ENCODE data around the gene SMTNL2. TPM values are rescaled to one million over a fixed set of nuclear protein-coding genes. Genes with fewer than 3 reads are reported as not detected.
"Not testable (repeated sequence)": the region's sequence is repeated elsewhere in the genome, so short reads cannot be mapped to it uniquely, and the experiment has no call there.

Gene SMTNL2
- polyA plus RNA-seq, 1 of the 3 experiments (the other 2 are of a cell fraction): not detected

GRCh38 chr17:4636474-4637100 lies 52.3 kb downstream of the SMTNL2 start:
- Histone ChIP-seq H2AFZ (ENCODE audit: low read depth) (no peak overlapping the region), H4K20me1 (ENCODE audit: insufficient read depth) (no peaks in the 10 kb centered on the region), H3K79me2 (ENCODE audit: insufficient read depth) (no peaks in the 10 kb centered on the region), H3K27me3 (ENCODE audit: insufficient read depth) (peaks cover 44% of the 10 kb centered on the region), H3K9me2 (no peaks in the 10 kb centered on the region), H3K9me3 (no peaks in the 10 kb centered on the region), H3K9ac (no peak overlapping the region), H3K27ac (ENCODE audit: low read depth in 2 of 2, low read length in 1 of 2) (no peak overlapping the region), H3K4me1 (ENCODE audit: control insufficient read depth in 1 of 2, insufficient read depth in 2 of 2, low read depth in 1 of 2, low read length in 1 of 2) (peaks cover 0 to 6% of the 10 kb centered on the region in 2 experiments; a peak in 1 of 4 replicates), H3F3A (replicated peaks; ENCODE audit: insufficient read depth) (no peaks in the 10 kb centered on the region), H3K4me2 (no peak overlapping the region), H3K36me3 (replicated peaks in 1 of 2; ENCODE audit: control insufficient read depth in 1 of 2, insufficient read depth in 2 of 2, low read length in 1 of 2) (no peaks in the 10 kb centered on the region), H3K4me3 (ENCODE audit: low read depth in 2 of 2, low read length in 1 of 2) (no peak overlapping the region)
- ChIA-PET CTCF (interaction anchor here (0.6 to 2.0 kb wide), 6 partner anchors 10 to 216 kb away, joined by 3 to 17 read pairs (median 4); no protein-coding TSS in a partner anchor), POLR2A (no interaction called here)
- DNase-seq: no peak
- WGBS (ENCODE audit: low lambda C conversion rate): 57% methylated on average over 12 of the region's 12 CpGs
- TF ChIP-seq RXRA (IDR thresholded peaks at IDR 0.05; ENCODE audit: borderline replicate concordance, low read depth) (no peak), JUND (IDR thresholded peaks at IDR 0.05) (no peak), USF1 (IDR thresholded peaks at IDR 0.05; ENCODE audit: borderline replicate concordance, low read depth) (no peak), TAF1 (IDR thresholded peaks at IDR 0.05; ENCODE audit: borderline replicate concordance, low read depth, low read length) (no peak), RCOR1 (IDR thresholded peaks at IDR 0.05; ENCODE audit: low read length) (no peak), RFX5 (IDR thresholded peaks at IDR 0.05; ENCODE audit: low read length) (no peak), TCF12 (IDR thresholded peaks at IDR 0.05) (no peak), GABPA (IDR thresholded peaks at IDR 0.05; ENCODE audit: low read depth) (no peak), SIN3A (IDR thresholded peaks at IDR 0.05; ENCODE audit: borderline replicate concordance, low read depth, low read length) (no peak), YY1 (IDR thresholded peaks at IDR 0.05; ENCODE audit: low read depth) (no peak)

DNA sequence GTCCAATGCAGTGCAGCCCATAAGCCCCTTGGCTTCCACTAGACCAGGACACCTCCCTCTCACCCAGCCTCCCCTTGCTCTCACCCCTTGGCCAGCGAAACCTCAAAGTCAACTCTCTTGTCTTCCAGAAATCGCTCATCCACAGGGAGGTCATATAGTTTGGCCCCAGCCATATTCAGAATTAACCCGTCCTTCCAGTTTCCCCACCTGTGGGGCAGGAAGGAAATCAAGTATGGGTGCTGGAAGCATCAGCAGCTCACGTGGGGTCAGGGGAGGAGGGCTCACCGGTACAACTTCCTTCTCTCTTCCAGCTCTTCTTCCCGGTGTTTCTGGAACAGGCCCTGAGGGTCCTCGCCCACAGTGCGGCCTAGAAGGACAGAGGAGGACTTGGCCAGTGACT lies 54.4 kb downstream of the SMTNL2 start:
- H3K4me2 ChIP-seq; H2AFZ ChIP-seq (ENCODE audit: low read depth); H3K79me2 ChIP-seq (ENCODE audit: insufficient read depth); H3K4me1 ChIP-seq (ENCODE audit: control insufficient read depth in 1 of 2, insufficient read depth in 2 of 2, low read depth in 1 of 2, low read length in 1 of 2); H3F3A ChIP-seq (replicated peaks; ENCODE audit: insufficient read depth); H3K4me3 ChIP-seq (ENCODE audit: low read depth in 2 of 2, low read length in 1 of 2); H4K20me1 ChIP-seq (ENCODE audit: insufficient read depth); DNase-seq; POLR2A ChIA-PET; H3K9me2 ChIP-seq; H3K36me3 ChIP-seq (replicated peaks in 1 of 2; ENCODE audit: control insufficient read depth in 1 of 2, insufficient read depth in 2 of 2, low read length in 1 of 2); H3K9me3 ChIP-seq; H3K9ac ChIP-seq; H3K27ac ChIP-seq (ENCODE audit: low read depth in 2 of 2, low read length in 1 of 2): not testable (repeated sequence)
- H3K27me3 ChIP-seq (ENCODE audit: insufficient read depth): peaks cover 66% of the 10 kb centered on the region
- CTCF ChIA-PET: interaction anchor here (0.9 kb wide), 1 partner anchor 73 kb away, joined by 3 read pairs; no protein-coding TSS in a partner anchor
- 50% methylated on average over 8 of the region's 8 CpGs for WGBS (ENCODE audit: low lambda C conversion rate)

GRCh38 chr17:4639301-4640059 lies 55.2 kb downstream of the SMTNL2 start:
- CTCF ChIA-PET: interaction anchor here (0.9 kb wide), 1 partner anchor 73 kb away, joined by 3 read pairs; no protein-coding TSS in a partner anchor
- H3K9ac ChIP-seq; H3K4me3 ChIP-seq (ENCODE audit: low read depth in 2 of 2, low read length in 1 of 2); H3K9me2 ChIP-seq; H4K20me1 ChIP-seq (ENCODE audit: insufficient read depth); H2AFZ ChIP-seq (ENCODE audit: low read depth); DNase-seq; H3K4me2 ChIP-seq; POLR2A ChIA-PET; H3K27ac ChIP-seq (ENCODE audit: low read depth in 2 of 2, low read length in 1 of 2); H3K79me2 ChIP-seq (ENCODE audit: insufficient read depth); H3F3A ChIP-seq (replicated peaks; ENCODE audit: insufficient read depth); H3K4me1 ChIP-seq (ENCODE audit: control insufficient read depth in 1 of 2, insufficient read depth in 2 of 2, low read depth in 1 of 2, low read length in 1 of 2); H3K9me3 ChIP-seq; H3K36me3 ChIP-seq (replicated peaks in 1 of 2; ENCODE audit: control insufficient read depth in 1 of 2, insufficient read depth in 2 of 2, low read length in 1 of 2): not testable (repeated sequence)
- H3K27me3 ChIP-seq (ENCODE audit: insufficient read depth): peaks cover 72% of the 10 kb centered on the region
- 12% methylated on average over 20 of the region's 56 CpGs for WGBS (ENCODE audit: low lambda C conversion rate)

- DNase-seq; POLR2A ChIA-PET; CTCF ChIA-PET; H2AFZ ChIP-seq (ENCODE audit: low read depth); H3K4me3 ChIP-seq (ENCODE audit: low read depth in 2 of 2, low read length in 1 of 2); H3K9me2 ChIP-seq; H3K9ac ChIP-seq; H3F3A ChIP-seq (replicated peaks; ENCODE audit: insufficient read depth); H4K20me1 ChIP-seq (ENCODE audit: insufficient read depth); H3K4me1 ChIP-seq (ENCODE audit: control insufficient read depth in 1 of 2, insufficient read depth in 2 of 2, low read depth in 1 of 2, low read length in 1 of 2); H3K4me2 ChIP-seq; H3K79me2 ChIP-seq (ENCODE audit: insufficient read depth); H3K36me3 ChIP-seq (replicated peaks in 1 of 2; ENCODE audit: control insufficient read depth in 1 of 2, insufficient read depth in 2 of 2, low read length in 1 of 2); H3K9me3 ChIP-seq; H3K27ac ChIP-seq (ENCODE audit: low read depth in 2 of 2, low read length in 1 of 2): not testable (repeated sequence)
- peaks cover 76% of the 10 kb centered on the region for H3K27me3 ChIP-seq (ENCODE audit: insufficient read depth)
- 27% methylated on average over 33 of the region's 39 CpGs for WGBS (ENCODE audit: low lambda C conversion rate)
Observed at GRCh38 chr17:4640569-4641188, 56.4 kb downstream of the SMTNL2 start.

Measured in SK-N-SH (cell line).